Ishikawa (cell line): ENCODE data around the gene CAPN5.

ENCODE experiments used
- CEBPB ChIP-seq: IDR thresholded peaks from 2 replicates; pipeline ENCODE4 v1.6.1; 2012
- EP300 ChIP-seq: IDR thresholded peaks from 2 replicates; pipeline ENCODE4 v1.6.1; 2012; ENCODE audit warnings: borderline replicate concordance
- FOXM1 ChIP-seq: IDR thresholded peaks from 2 replicates; pipeline ENCODE4 v1.6.1; 2012; ENCODE audit warnings: low read depth, borderline replicate concordance
- MAX ChIP-seq: IDR thresholded peaks from 2 replicates; pipeline ENCODE4 v1.6.1; 2012
- RAD21 ChIP-seq: IDR thresholded peaks from 2 replicates; pipeline ENCODE4 v1.6.1; 2012; ENCODE audit warnings: low read depth
- REST ChIP-seq: IDR thresholded peaks from 2 replicates; pipeline ENCODE4 v1.6.1; 2012; ENCODE audit warnings: low read depth, mild to moderate bottlenecking
- TAF1 ChIP-seq: IDR thresholded peaks from 2 replicates; pipeline ENCODE4 v1.6.1; 2012; ENCODE audit warnings: low read depth, mild to moderate bottlenecking
- TCF12 ChIP-seq: IDR thresholded peaks from 2 replicates; pipeline ENCODE4 v1.6.1; 2012; ENCODE audit warnings: low read depth
- TEAD4 ChIP-seq: IDR thresholded peaks from 2 replicates; pipeline ENCODE4 v1.6.1; 2012

- TF ChIP-seq RAD21 (no peak), TAF1 (no peak), TEAD4 (no peak), TCF12 (no peak), CEBPB (no peak), MAX (no peak), FOXM1 (no peak), EP300 (no peak), REST (no peak)
Measured at GRCh38 chr11:77042111-77042726, 24.6 kb upstream of the CAPN5 start.
